GM06990 (cell line): Measurements from ENCODE around the gene NISCH.

ENCODE experiments used
- DNase-seq: peaks from one replicate; pipeline ENCODE4 v3.0.0-alpha.2; 2011; ENCODE audit not compliant: insufficient read length; ENCODE audit errors: extremely low read depth
- H3K27me3 ChIP-seq: replicated peaks from 2 replicates; pipeline ENCODE4 v1.6.0; 2011; ENCODE audit warnings: low read length; ENCODE audit not compliant: control insufficient read depth, insufficient read depth
- H3K36me3 ChIP-seq: 2 replicates; pipeline ENCODE4 v1.5.1; 2011; ENCODE audit warnings: low read length; ENCODE audit not compliant: control insufficient read depth, insufficient read depth
- H3K4me3 ChIP-seq: replicated peaks from 2 replicates; pipeline ENCODE4 v1.5.1; 2011; ENCODE audit warnings: low read depth, mild to moderate bottlenecking, control low read depth, low read length
- CTCF ChIP-seq: IDR thresholded peaks from 2 replicates; pipeline ENCODE4 v1.5.1; 2011; ENCODE audit warnings: low read length, control low read depth, mild to moderate bottlenecking, inconsistent platforms; ENCODE audit not compliant: insufficient read depth, poor library complexity, severe bottlenecking

The NISCH gene

GRCh38 chr3:52512727-52513126, 57.3 kb downstream of the NISCH start:
- DNase-seq = no peak
- Histone ChIP-seq H3K4me3 (no peak overlapping the region), H3K36me3 (no peaks in the 10 kb centered on the region), H3K27me3 (no peaks in the 10 kb centered on the region; the same call in 1 of the 2 replicates)
- no peak for TF ChIP-seq CTCF

GRCh38 chr3:52513281-52513680, 57.9 kb downstream of the NISCH start:
- Histone ChIP-seq H3K27me3 (no peaks in the 10 kb centered on the region; the same call in 1 of the 2 replicates), H3K4me3 (no peak overlapping the region), H3K36me3 (no peaks in the 10 kb centered on the region)
- TF ChIP-seq CTCF = no peak
- no peak for DNase-seq

- no peaks in the 10 kb centered on the region; the same call in 1 of the 2 replicates for H3K27me3 ChIP-seq
- TF ChIP-seq CTCF = no peak
- no peaks in the 10 kb centered on the region for H3K36me3 ChIP-seq
- H3K4me3 ChIP-seq = no peak overlapping the region
- DNase-seq = no peak
Observed at GRCh38 chr3:52514576-52514975, 59.2 kb downstream of the NISCH start.

- H3K36me3 ChIP-seq = no peaks in the 10 kb centered on the region
- no peak for DNase-seq
- no peak for TF ChIP-seq CTCF
- H3K4me3 ChIP-seq = no peak overlapping the region
- no peaks in the 10 kb centered on the region; the same call in 1 of the 2 replicates for H3K27me3 ChIP-seq
Observed at GRCh38 chr3:52515192-52515591, 59.8 kb downstream of the NISCH start.

GRCh38 chr3:52516509-52517195, 61.2 kb downstream of the NISCH start:
- Histone ChIP-seq H3K4me3 (no peak overlapping the region), H3K27me3 (no peaks in the 10 kb centered on the region; the same call in 1 of the 2 replicates), H3K36me3 (no peaks in the 10 kb centered on the region)
- no peak for DNase-seq
- TF ChIP-seq CTCF = no peak
